NCI-H2171 treated with DMSO at 0.1 percent for 48 hours (cell line): ENCODE measurements around the gene EIF2B2.
"Not testable (repeated sequence)": the region's sequence is repeated elsewhere in the genome, so short reads cannot be mapped to it uniquely, and the experiment has no call there.

Experiments
- DNase-seq: peaks from one replicate; lab custom pipeline; 2025; lab: John Stamatoyannopoulos, UW

The EIF2B2 gene

GRCh38 chr14:74995781-74996180 lies 6.9 kb upstream of the EIF2B2 start:
- not testable (repeated sequence) for DNase-seq

- DNase-seq = no peak
Observed at GRCh38 chr14:75001261-75001660, 1.5 kb upstream of the EIF2B2 start.

GRCh38 chr14:75001899-75002298 lies 822 bp upstream of the EIF2B2 start:
- DNase-seq = no peak

GRCh38 chr14:75003250-75004027 lies 718 bp downstream of the EIF2B2 start:
- no peak for DNase-seq

GRCh38 chr14:75005357-75005756 lies 2.6 kb downstream of the EIF2B2 start:
- no peak for DNase-seq

GRCh38 chr14:75009176-75009575 lies 6.5 kb downstream of the EIF2B2 start:
- DNase-seq = no peak

- DNase-seq = no peak
Observed at GRCh38 chr14:75010472-75011093, 7.9 kb downstream of the EIF2B2 start.

- no peak for DNase-seq
Observed at GRCh38 chr14:75011356-75011994, 8.8 kb downstream of the EIF2B2 start.

GRCh38 chr14:75013290-75013689 lies 10.6 kb downstream of the EIF2B2 start:
- DNase-seq = no peak

GRCh38 chr14:75015496-75015895 lies 12.8 kb downstream of the EIF2B2 start:
- no peak for DNase-seq

GRCh38 chr14:75016815-75017214 lies 14.1 kb downstream of the EIF2B2 start:
- DNase-seq = no peak

GRCh38 chr14:75018694-75019093 lies 16.0 kb downstream of the EIF2B2 start:
- DNase-seq = no peak

GRCh38 chr14:75022655-75023054 lies 19.9 kb downstream of the EIF2B2 start:
- peak; percentile 33 for DNase-seq

GRCh38 chr14:75023108-75023507 lies 20.4 kb downstream of the EIF2B2 start:
- no peak for DNase-seq

GRCh38 chr14:75025082-75025481 lies 22.4 kb downstream of the EIF2B2 start:
- no peak for DNase-seq

- no peak for DNase-seq
Observed at GRCh38 chr14:75025876-75026275, 23.2 kb downstream of the EIF2B2 start.

GRCh38 chr14:75030147-75030546 lies 27.4 kb downstream of the EIF2B2 start:
- DNase-seq = no peak

GRCh38 chr14:75032939-75033338 lies 30.2 kb downstream of the EIF2B2 start:
- no peak for DNase-seq

GRCh38 chr14:75040507-75040906 lies 37.8 kb downstream of the EIF2B2 start:
- no peak for DNase-seq

GRCh38 chr14:75040959-75041358 lies 38.2 kb downstream of the EIF2B2 start:
- DNase-seq = no peak

- DNase-seq = no peak
Observed at GRCh38 chr14:75041613-75042012, 38.9 kb downstream of the EIF2B2 start.

GRCh38 chr14:75042035-75042434 lies 39.3 kb downstream of the EIF2B2 start:
- peak; percentile 18 for DNase-seq

GRCh38 chr14:75044322-75044721 lies 41.6 kb downstream of the EIF2B2 start:
- peak; percentile 51 for DNase-seq
